ENCODE data around the gene CUZD1.
"Not testable (repeated sequence)": the region's sequence is repeated elsewhere in the genome, so short reads cannot be mapped to it uniquely, and the experiment has no call there.

- not testable (repeated sequence) for TF ChIP-seq CTCF (conservative IDR thresholded peaks at IDR 0.05; ENCODE audit: low read depth, low read length); EZH2 (IDR thresholded peaks at IDR 0.05; ENCODE audit: borderline replicate concordance, low read depth, low read length, poor library complexity, severe bottlenecking)
These were observed 12.4 kb upstream of the CUZD1 start for GRCh38 chr10:122858042-122858441.
